Activated CD8-positive, alpha-beta memory T cell treated with anti-CD3 and anti-CD28 coated beads for 1 hour (primary cell): ENCODE data around the gene SERPINE2.
"Not testable (repeated sequence)": the region's sequence is repeated elsewhere in the genome, so short reads cannot be mapped to it uniquely, and the experiment has no call there.

ENCODE experiments used
- DNase-seq, 2 donors: peaks; one replicate each; pipeline ENCODE4 v3.0.0-alpha.2; 2020; ENCODE audit warnings: low read depth in 1 of 2; ENCODE audit errors: extremely low read depth in 1 of 2

The SERPINE2 gene

DNA sequence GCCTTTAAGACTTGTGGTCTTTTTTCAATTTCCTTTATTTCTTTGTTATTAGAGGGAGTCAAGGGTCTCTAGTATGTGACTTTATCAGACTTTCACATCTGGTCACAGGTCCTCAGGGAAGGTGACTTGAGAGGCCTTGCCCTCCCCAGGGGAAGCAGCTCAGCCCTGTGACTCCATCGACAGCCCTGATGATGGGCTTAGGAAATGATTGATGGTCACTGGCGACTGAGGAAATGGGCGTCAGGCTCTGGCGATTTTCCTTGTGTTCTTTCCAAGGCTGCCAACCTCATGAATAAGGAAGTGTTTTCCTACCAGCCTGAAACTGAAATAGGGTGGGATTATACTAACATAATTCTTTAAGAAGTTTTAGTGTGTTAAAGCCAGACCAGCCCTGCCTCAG, 21.1 kb downstream of the SERPINE2 start:
- DNase-seq = no peak

DNA sequence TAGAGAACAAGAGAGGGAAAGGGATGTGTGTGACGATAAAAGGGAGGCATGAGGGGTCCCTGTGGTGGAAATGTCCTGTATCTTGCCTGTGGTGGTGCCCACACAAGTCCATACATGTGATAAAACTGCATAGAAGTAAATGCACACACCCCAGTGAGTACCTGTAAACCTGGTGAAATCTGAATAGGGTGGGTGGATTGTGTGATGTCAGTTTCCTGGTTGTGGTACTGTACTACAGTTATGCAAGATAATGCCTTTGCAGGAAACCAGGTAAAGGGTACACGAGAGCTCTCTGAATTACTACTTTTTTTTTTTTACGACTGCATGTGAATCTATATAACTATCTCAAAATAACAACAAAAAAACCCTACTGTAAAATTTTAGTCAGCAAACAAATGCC, 22.1 kb downstream of the SERPINE2 start:
- DNase-seq = no peak

DNA sequence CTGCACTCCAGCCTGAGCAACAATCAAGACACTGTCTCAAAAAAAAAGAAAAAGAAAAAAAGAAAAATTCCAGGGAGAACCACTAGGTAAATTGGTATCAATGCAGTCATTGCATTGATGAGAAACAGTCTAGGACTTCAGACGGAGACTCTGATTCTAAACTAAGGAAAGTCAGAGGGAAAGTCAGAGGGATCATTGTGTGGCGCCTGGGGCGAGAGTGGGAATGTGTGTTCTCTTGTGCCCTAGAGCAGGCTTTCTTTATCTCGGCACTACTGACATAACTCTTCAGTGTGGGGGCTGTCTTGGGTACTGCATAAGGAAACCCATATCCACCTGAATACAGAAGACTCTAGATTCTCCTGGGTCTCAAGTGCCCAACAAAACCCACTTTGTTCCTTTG, 24.8 kb downstream of the SERPINE2 start:
- DNase-seq = no peak

DNA sequence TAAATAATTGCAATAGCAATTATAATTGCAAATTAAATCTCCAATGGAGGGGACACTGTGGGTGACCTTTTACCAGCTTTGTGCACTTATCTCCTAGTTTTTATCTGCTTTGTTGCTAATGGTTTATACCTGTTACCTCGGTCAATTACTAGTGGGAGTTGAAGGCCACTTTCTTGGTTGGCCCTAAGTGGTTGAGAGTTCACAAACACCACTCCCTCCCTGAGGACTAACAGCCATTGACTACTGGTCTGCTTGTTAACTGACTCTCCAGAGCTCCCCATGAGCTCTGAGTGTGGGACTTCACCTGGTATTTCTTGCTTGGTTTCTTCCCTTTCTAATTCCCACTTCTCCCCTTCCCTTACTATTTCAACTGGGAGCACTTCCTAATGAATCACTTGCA, 27.2 kb downstream of the SERPINE2 start:
- no peak for DNase-seq

- DNase-seq = no peak
These were observed 29.3 kb downstream of the SERPINE2 start for GRCh38 chr2:224009605-224010315.

GRCh38 chr2:224008702-224009261, 30.3 kb downstream of the SERPINE2 start:
- DNase-seq = no peak

- no peak for DNase-seq
These were observed 34.9 kb downstream of the SERPINE2 start for GRCh38 chr2:224004105-224004695.

GRCh38 chr2:224000662-224001061, 38.4 kb downstream of the SERPINE2 start:
- DNase-seq = not testable (repeated sequence)

DNA sequence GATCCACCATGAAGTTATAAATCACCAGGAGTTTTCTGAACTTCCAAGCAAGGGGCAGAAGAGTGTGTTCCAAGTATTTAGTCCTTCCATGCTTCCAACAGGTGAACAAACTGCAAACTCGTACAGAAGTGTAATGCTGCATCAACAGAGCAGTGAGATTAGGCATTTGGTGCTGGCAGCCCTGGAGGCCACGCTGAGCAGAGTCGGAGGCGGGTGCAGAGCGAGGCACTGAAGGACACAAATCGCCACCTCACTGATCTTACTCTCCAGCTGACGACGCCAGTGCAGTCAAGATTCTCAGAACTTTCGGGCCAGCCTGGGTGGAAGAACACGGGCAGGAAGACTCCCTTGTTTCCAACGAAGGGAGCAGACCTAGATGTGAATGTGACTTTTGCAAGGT, 39.2 kb downstream of the SERPINE2 start:
- no peak for DNase-seq

DNA sequence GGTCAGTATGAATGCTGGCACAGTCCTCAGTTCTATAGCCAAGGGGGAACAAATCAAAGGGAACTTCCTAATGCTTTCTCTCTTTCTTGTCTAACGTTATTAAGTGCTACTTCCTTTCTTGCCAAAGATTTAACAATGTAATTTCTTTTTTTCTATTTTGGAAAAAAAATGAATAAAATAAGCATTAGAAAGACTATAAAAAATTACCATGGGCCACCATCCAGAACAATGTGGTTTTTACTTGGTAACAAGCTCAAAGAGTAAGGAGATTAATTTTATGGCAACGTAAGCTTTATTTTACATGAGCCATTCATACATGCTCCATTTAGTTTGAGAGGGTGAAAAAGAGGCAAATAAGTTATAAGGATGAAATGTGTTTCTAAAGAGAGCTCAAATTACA, 40.1 kb downstream of the SERPINE2 start:
- DNase-seq = no peak

DNA sequence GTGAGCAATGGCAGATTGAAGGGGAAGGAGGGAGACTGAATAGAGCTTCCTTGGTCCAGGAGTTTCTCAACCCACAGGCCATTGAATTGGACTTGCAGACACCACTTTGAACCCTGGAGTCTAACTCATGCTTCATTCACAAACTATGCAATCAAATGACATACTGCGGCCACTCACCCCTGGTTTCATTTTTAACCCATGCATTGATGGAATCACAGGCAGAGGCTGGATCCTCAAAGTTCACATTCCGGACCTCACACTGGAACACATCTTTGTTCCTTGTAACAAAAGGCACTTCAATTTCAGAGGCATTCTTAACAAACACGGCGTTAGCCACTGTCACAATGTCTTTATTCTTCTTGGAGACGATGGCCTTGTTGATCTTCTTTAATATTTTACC, 41.1 kb downstream of the SERPINE2 start:
- no peak for DNase-seq

- DNase-seq = no peak
These were observed 42.7 kb downstream of the SERPINE2 start for GRCh38 chr2:223996391-223996790.

DNA sequence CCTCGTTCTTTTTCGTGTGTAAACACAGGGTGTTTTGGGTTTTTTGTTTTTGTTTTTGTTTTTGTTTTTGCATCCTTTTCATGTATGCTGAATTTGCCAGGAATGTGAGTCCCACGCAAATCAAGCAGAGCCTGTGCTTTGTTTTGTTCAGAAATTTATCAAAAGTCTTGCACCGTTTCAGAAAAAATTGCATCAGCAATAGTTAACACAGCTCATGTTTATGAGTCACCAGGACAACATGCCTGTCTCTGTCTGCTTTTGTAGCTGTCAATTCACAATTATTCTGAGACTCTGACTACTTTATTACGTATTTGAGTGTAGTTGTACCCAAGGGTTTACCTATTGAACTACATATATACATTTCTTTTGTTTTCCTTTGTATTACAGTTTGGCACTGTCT, 43.5 kb downstream of the SERPINE2 start:
- DNase-seq = no peak

DNA sequence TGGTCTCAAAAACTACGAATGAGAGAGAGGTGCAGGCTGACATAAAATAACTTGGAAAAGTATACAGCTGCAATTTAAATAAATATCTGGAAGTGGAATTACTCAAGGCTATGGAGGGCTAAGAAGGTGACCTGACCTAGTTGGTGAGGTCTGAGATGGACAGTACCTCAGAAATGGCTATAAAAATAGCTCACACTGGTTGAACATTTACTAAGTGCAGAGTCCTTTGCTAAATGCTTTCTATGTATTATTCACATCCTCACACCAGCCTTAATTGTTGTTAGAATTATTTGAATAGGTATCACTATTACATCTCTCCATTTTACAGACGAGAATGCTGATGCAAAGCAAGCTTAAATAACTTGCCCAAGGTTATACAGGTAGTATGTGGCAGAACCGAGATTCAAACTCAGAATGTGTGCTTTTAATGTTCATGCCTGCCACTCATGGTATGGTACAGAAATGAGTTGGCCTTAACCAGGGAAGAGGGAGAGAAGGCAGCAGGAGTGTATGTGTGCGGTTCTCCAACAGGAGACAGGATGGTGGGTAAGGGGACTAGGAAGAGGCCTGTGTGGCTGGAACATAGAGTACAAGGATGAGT, 44.4 kb downstream of the SERPINE2 start:
- DNase-seq = no peak

DNA sequence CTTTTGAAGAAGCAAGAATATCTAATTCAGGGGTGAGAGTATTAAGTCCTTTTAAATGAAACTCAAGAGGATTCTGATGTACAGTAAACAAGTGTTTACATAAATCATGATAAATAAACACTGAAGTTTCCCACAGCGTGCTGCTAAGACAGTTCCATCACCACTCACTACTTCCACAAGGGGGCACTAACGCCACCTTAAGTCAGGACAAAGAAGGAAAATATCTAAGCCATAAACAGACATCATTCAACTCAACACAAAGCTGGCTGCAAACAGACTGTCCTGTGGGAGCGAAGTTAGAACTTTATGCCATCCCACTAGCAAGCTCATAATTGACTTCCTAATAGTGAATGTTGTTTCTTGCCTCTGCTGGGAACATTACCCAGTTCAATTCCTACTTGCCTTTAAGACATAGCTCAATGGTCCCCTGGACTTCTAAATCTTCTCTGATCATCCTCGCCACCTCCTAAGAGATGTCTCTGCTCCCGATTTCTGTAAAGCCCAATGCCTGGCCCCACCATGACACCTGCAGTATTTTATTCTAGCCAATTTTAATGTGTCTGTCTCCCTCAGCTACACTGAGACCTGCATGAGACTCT, 45.4 kb downstream of the SERPINE2 start:
- peak; percentile 19 to 24 for DNase-seq

DNA sequence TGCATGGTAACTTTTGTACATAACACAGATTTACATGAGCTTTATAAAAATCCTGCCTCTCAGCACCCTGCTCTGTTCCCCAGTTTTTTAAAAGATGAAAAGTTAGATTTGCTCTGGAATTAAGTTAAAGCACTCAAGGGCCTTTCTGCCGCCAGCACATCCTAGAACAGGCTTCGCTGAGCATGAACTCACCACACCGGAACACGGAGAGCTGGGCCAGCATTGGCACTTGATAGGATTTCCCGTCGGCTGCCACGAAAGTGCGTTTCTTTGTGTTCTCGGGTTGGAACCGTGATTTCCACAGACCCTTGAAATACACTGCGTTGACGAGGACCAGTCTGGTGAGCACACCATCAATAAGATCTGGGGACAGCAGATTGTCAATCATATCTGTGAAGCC, 47.5 kb downstream of the SERPINE2 start:
- no peak for DNase-seq

- DNase-seq = no peak
These were observed 49.2 kb downstream of the SERPINE2 start for GRCh38 chr2:223989856-223990232.

DNA sequence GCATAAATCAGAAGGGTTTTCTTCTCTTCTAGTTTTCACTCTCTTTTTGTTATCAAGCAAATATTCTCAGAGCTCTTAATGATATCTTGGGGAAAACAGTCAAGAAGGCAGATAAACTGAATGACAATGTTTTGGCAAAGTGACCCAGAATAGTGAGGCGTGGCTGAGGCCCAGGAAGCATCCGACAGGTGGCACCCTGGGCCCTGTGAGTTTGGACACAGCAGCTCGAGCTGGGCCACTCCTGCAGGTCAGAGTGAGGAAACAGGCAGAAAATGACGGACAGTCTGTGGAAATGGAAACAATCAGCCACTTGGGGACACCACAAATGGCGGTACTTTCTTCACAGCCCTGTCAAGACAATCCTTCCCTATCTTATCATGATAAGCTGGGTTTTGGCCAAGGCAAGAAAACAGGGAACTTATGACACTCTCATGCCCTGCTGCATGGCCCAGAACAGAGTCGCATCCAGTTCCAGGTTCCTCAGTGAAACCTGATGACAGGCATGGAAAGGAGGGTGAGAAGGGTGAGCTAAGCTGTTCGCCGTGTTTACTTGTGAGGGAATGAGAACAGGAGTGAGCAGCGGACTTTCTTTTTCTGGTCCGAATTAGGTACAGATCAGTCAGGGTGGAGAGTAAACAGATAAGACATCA, 49.8 kb downstream of the SERPINE2 start:
- no peak for DNase-seq

- DNase-seq = no peak
These were observed 57.8 kb downstream of the SERPINE2 start for GRCh38 chr2:223981241-223981640.

- no peak for DNase-seq
These were observed 58.3 kb downstream of the SERPINE2 start for GRCh38 chr2:223980803-223981202.

- no peak for DNase-seq
These were observed 58.7 kb downstream of the SERPINE2 start for GRCh38 chr2:223980397-223980735.
